Brain microvascular endothelial cell (primary cell): ENCODE results near the gene LRRC27.

Experiments
- DNase-seq: peaks from one replicate; pipeline ENCODE4 v3.0.0-alpha.2; 2020
- H3K27ac ChIP-seq: fragments of 250-450 bp; sonication (Bioruptor Pico); 2 replicates; pipeline ENCODE4 v1.5.1; 2020; ENCODE audit warnings: mild to moderate bottlenecking, moderate library complexity
- H3K27me3 ChIP-seq: fragments of 250-450 bp; sonication (Bioruptor Pico); replicated peaks from 2 replicates; pipeline ENCODE4 v1.5.1; 2020; ENCODE audit warnings: mild to moderate bottlenecking
- H3K36me3 ChIP-seq: fragments of 250-450 bp; sonication (Bioruptor Pico); replicated peaks from 2 replicates; pipeline ENCODE4 v1.5.1; 2020; ENCODE audit warnings: mild to moderate bottlenecking
- H3K4me3 ChIP-seq: 2 replicates; pipeline ENCODE4 v1.5.1; 2011; ENCODE audit warnings: low read depth, mild to moderate bottlenecking, control low read depth, low read length, moderate library complexity
- CTCF ChIP-seq: IDR thresholded peaks from 2 replicates; pipeline ENCODE4 v1.5.1; 2011; ENCODE audit warnings: low read depth, mild to moderate bottlenecking, moderate library complexity, low read length, control low read depth, inconsistent platforms; ENCODE audit errors: missing control alignments
- in situ Hi-C: cut with HindIII; loops from 2 replicates; pipeline ENCODE4 v1.10.0; 2017; ENCODE audit warnings: low sequenced_read_pairs, low pct_ligation_motif_present

LRRC27 gene

GRCh38 chr10:132355754-132356153 is 23.8 kb downstream of the LRRC27 start:
- Histone ChIP-seq H3K27ac (no peak overlapping the region), H3K4me3 (no peak overlapping the region), H3K27me3 (no peaks in the 10 kb centered on the region), H3K36me3 (no peaks in the 10 kb centered on the region)
- in situ Hi-C loops: no loop called here
- no peak for DNase-seq
- TF ChIP-seq CTCF: no peak

- Histone ChIP-seq H3K27ac (no peak overlapping the region), H3K27me3 (no peaks in the 10 kb centered on the region), H3K4me3 (no peak overlapping the region), H3K36me3 (no peaks in the 10 kb centered on the region)
- no peak for DNase-seq
- in situ Hi-C loops: no loop called here
- TF ChIP-seq CTCF: no peak
Observed at GRCh38 chr10:132356621-132357195, 24.7 kb downstream of the LRRC27 start.

- Histone ChIP-seq H3K4me3 (no peak overlapping the region), H3K36me3 (no peaks in the 10 kb centered on the region), H3K27me3 (no peaks in the 10 kb centered on the region), H3K27ac (no peak overlapping the region)
- in situ Hi-C loops: no loop called here
- no peak for TF ChIP-seq CTCF
- no peak for DNase-seq
Observed at GRCh38 chr10:132357286-132358058, 25.5 kb downstream of the LRRC27 start.

GRCh38 chr10:132359305-132360040 is 27.5 kb downstream of the LRRC27 start:
- no peak for DNase-seq
- TF ChIP-seq CTCF: no peak
- in situ Hi-C loops: no loop called here
- no peaks in the 10 kb centered on the region for H3K27me3 ChIP-seq
- H3K27ac ChIP-seq: no peak overlapping the region
- no peak overlapping the region for H3K4me3 ChIP-seq
- no peaks in the 10 kb centered on the region for H3K36me3 ChIP-seq

- DNase-seq: no peak
- Histone ChIP-seq H3K36me3 (no peaks in the 10 kb centered on the region), H3K27ac (no peak overlapping the region), H3K27me3 (no peaks in the 10 kb centered on the region), H3K4me3 (no peak overlapping the region)
- peak; percentile 74 for TF ChIP-seq CTCF
- in situ Hi-C loops: no loop called here
Observed at GRCh38 chr10:132360766-132361447, 28.9 kb downstream of the LRRC27 start.
